HG03064 (cell line): Measurements from ENCODE around the gene GRM1.
"Not testable (repeated sequence)": the region's sequence is repeated elsewhere in the genome, so short reads cannot be mapped to it uniquely, and the experiment has no call there.

ENCODE experiments used
- ATAC-seq: cut with Tn5 transposase; IDR thresholded peaks from one replicate; pipeline ENCODE4 v1.9.1; 2021; ENCODE audit warnings: low read depth; ENCODE audit not compliant: unreplicated experiment

The GRM1 gene

DNA sequence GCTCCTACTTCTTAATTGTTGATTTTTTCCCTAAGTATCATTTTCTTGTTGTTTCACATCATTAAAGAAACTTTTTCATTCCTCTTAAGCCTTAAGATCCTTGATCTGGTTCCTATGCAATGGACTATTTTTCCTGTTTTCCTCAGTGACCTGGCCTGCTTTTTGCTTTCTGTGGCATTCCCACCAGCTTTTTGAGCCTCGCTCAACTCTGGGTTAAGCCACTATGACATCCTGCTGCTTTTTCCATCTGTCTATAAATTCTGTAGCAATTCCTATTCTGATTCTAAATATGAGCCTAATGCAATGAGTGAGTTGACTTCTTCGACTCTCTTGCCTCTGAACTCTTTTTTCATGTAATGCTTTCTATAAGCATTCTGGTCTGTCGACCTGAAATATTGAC is 160.3 kb downstream of the GRM1 start:
- no peak for ATAC-seq

DNA sequence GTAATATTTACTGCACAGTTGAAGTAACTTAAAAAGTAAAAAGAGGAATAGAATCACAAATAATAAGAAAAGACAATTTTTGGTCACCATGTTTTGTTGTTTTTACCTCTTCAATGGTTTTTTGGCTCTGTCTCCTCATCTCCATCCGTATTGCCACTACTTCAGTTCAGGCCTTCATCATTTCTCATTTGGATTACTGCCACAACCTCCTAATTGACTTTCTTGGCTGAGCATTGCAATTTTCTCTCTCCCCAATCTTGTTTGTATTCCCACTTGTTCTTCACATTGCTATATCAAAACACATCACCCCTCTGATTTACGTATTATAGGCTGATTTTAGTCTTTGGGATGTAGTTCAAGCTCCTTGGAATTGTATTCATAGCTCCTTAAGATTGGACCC is 161.7 kb downstream of the GRM1 start:
- ATAC-seq = no peak

DNA sequence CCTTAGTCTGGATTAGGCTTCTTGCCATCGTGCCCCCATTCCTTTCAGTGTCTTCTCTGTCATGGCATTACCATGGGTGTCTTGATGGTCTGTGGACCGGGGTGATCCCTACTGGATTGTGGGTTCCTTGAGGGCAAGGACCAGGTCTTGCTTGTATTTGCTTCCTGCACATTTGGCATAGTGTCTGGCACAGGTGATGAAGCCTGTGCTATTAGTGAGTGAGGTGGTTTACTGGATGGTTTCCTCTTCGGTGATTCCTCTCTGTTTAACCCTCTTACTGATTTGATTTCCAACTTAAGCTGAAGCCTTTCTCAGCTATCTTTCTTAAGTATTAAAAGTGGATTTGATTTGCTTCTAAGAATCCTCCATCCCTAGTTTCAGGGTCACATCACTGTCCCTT is 162.3 kb downstream of the GRM1 start:
- ATAC-seq = no peak

DNA sequence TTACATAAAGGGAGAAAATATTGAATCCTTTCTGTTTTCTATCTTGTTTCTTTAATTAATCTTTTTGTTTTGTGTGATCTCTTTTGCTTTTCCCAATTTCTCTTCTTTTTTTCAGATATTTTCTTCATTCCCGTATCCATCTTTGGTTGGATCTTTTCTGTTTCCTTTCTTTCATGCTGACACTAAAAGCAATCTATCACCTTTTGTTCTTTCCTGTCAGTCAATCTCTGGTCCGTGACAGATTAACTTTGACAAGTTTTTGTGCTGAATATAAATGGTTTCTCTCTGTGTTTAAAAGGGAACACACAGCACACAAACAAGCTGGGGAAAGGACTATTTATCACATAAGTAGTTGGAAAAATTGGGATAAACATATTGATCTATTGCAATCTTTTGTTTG is 162.8 kb downstream of the GRM1 start:
- no peak for ATAC-seq

DNA sequence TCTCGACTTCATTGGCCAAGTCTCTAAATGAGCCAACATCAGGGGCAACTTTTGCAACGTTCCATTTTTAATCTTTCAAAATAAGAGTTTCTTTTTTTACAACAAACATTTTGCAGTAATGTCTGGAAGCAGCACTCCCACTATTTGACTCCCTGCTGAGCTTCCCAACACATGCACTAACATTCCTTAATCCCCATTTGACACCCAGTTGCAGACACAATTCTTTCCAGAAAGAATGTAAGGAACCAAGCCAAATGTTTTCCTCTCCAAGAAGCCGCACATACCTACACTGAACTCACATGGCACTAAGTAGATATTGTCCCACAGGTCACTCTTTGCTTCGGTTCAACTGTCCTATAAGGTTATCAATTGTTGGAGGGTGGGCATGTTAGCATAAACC is 165.6 kb downstream of the GRM1 start:
- ATAC-seq = no peak

DNA sequence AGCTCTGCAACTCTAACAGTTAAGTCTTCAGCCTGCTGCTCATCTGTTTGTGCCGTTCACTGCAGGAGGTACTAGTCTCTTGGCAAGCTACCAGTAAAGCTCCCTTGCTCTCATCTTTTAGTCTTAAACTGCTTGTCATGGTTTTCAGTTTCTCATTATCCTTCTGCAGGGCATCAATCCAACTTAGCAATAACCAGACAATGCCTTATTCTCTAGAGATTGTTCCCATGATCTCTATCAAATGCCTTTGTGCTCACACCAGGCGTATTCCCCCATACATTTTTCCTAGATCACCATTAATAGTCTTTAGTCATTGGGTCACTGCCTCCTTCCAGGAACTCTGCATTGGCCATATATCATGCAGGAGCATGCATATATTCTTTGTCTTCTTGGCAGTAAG is 171.3 kb downstream of the GRM1 start:
- no peak for ATAC-seq

DNA sequence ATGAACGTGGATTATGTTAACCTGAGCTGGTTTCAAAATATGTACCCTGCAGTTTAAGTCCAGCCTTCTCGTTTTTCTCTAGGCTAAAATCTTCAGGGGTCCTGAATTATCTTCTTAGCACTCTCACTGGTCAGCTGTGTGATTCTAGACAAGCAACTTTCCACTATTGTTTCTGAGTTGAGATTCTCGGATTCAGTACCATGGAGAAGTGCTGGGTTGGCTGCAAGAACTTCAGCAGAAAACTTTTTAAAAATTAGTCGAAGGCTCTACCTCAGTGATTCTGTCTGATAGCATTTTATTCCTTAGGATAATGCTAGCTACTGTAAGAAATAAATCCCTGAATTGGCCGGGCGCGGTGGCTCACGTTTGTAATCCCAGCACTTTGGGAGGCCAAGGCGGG is 173.7 kb downstream of the GRM1 start:
- no peak for ATAC-seq

DNA sequence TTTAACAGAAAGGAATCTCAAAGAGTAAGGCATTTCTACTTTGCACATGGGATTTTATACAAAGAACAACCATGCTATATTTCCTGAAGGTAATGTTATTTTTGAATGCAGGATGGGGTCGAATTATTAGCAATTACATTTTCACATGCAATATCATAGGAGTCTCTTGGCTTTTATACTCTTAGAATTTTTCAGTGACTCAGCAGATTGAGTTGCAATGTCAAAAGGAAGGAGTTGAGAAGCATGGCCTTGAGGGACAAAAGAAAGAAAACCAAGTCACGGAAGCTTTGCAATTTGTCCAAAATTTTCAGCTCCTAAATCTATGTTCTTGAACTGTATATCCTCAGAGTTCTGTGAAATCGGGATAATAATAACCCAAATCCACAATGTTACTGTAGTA is 181.1 kb downstream of the GRM1 start:
- ATAC-seq = no peak

DNA sequence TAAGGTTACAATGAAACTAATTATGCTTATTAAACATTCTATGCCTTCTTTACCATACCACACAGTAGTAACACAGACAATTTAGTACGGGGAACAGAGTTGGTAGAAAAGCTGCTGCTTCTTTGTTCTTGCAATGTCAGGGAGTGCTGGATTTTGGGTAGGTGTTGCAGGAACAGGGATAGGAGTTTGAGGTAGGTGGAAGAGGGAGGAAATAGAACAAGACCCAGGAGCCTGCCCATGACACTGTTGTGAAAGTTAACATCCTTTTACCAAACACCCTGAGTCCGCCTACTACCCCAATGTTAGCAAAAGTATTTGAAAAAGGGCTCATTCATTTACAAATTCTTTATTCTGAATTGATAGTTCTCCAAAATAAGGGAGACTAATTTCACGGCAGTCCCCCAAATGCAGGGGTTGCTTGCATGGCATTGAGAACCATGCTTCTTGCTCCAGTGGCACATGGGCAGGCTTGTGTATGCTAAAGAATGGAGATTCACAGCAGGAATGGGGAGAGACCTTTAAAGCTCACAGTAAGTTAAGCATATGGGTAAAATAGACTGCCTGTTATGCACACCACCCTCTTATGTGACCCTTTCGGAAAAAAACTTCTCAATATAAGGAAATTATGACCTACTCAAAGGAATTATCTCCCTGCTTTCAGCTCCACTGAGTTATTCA is 181.7 kb downstream of the GRM1 start:
- no peak for ATAC-seq

DNA sequence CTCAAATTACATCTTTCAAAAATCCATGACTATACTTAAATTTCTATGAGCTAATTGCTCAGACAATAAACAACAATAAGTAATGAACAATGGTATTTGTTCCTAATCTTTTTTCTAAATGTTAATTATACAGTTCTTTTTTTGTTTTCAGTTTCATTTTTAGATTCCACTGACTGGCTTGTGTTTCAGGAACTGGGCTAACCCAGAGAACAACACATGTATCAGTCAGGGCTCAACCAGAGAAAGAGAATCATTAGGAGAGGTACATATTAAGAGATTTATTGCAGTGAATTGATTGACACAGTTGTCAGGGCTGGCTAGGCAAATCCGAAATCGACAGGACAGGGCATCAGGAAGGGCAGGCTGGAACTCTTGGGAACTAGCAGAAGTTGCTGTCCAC is 182.8 kb downstream of the GRM1 start:
- ATAC-seq = no peak

DNA sequence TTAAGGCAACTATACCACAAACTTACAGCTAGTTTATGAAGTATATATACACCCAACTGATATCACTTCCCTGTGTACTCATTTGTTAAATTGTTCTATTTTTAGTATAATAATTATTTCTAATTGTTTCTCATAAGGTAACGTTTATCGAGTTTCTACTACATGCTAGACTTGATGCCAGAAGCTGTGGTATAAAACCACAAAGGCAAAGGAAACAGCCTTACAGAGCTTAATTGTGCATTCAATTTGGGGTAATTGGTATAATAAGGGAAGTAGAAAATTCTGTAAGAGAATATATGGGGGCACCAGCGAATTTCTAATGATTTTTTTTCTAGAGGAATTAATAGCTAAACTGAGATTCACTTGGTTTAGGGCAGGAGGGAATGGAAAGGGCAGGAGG is 183.9 kb downstream of the GRM1 start:
- no peak for ATAC-seq

DNA sequence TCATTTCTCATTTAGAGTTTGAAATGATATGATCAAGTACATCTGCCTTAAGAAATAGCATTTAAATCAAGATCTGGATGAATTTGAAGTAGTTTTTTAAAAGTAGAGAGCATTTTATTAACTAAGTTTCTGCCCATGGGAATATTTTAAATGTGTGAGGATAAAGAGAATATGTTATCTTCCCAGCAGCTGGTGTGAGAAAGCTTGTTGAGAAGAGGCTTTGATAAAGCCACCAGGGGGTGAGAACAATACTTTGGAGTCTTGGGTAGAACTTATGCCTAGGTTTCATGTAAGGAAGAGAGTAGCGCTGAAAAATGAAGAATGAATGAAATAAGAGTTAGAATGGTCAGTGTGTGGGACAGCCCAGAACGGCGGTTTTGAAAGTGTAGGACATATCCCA is 190.2 kb downstream of the GRM1 start:
- ATAC-seq = no peak

DNA sequence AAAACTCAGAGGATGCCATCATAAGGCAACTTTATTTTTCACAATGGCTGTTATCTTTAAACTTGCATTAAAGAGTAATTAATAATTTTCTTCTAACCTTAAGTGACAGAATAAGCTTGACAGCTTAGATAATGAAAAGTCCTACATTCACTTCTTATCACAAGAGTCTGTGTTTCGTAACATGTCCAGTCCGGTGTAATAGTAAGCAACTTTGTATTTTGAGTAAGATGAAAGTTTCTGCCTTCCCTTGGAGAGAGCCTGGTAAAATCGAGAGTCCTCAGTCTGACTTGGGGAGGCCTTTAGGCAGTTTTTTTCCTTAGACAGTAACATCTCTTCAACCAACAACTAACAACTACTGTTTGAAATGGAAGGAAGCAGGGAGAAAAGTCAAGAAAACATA is 195.6 kb downstream of the GRM1 start:
- ATAC-seq = no peak

DNA sequence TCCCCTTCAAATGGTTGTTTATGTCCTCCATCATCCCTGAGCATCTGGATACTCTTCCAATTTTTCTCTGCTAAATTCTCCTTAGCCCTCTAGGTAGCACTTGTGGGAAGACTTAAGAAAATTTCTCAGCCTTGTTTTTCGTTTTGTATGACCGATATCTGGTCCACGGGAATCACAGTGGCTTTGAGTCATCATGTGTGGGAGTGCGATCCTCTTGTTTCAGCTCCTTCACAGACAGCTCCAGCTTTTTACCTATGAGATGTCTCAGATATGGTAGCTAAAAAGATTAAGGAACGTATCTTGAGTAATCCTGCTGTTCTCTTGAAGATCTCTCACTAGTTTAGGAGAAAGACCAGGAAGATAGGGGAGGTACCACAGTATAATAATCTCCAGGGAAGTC is 196.1 kb downstream of the GRM1 start:
- no peak for ATAC-seq

DNA sequence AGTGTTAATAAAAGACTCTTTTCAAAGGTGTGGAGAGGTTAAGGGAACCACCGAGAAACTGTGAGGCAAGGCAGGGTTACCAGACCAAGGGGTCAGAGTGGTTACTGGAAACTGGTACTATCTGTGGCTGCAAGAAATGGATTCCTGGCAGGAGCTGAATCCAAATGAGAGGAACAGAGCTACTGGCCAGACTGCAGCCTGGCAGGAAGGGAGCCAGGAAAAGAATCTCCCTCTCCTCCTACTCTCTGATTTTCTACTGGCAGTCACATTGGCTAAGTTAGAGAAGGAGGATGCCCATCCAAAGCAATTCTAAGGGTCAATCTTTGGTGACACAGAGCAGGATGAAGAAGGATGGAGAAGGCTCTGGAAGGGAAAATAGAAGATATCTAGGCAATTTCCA is 211.5 kb downstream of the GRM1 start:
- no peak for ATAC-seq

DNA sequence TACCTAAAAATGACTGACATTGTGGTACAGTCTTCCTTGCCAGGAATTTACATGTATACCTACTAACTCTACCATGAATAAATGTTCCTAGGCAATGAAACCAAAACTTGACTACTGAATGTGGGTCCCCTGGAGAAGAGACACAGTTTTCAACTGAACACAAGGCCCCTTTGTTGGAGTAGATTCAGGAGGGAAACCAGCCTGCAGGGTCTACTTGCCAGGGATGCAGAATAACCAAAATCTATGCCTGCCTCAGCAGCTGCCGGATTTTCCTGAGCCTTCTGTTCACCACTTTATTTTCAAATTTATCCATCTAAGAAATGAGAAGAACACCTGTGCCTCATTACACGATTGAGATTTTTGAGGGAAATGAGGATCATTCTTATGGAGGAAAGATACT is 211.9 kb downstream of the GRM1 start:
- ATAC-seq = no peak

DNA sequence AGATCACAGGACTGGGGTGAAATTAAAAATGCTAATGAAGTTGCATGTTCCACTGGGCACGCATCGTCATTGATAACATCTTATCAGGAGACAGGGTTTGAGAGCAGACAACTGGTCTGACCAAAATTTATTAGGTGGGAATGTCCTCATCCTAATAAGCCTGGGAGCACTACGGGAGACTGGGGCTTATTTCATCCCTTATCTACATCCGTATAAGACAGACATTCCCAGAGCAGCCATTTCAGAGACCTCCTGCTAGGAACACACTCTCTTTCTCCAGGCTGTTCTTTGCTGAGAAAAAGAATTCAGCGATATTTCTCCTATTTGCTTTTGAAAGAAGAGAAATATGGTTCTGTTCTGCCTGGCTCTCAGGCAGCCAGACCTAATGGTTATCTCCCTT is 214.8 kb downstream of the GRM1 start:
- ATAC-seq = not testable (repeated sequence)

DNA sequence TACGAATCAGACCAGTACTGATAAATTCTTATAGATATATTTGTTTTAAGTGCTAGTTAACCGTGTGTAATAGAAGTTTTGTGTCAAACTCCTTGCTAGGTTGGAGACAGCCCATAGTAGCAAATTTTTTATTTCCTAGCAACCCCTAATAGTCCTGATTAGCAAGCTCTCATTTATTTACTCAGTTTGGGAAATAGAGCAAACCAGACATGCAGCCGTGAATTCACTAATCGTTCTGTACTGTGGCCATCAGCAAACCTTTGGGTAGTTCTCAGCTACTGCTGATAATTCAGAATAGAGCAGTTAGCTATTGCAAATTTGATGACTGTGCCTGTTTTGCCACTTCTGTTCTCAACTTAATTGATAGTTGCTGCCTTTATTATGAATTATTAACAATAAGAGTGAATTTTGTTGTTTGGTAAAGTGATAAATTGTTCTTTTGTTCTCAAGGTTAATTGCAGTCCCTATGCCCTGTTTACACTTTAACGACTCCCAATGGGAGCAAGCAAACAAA is 215.8 kb downstream of the GRM1 start:
- no peak for ATAC-seq

DNA sequence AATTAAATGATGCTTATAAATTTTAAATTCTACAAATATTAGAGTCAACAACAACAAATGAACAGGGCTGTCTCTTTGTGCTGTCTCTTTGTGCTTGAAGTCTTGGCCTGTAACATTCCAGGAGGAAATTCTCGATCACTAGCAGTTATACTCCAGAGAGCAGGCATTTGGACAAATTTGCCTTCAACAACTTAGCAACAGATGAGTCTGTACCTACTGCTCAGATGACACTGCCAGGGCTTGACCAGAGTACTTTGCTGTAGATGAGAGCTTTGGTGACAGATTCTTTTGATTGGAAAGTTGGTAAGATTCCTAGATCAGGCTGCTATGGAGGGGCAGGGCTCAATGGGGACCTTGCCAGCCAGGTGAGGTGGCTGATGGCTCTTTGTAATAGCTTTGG is 217.2 kb downstream of the GRM1 start:
- ATAC-seq = no peak

DNA sequence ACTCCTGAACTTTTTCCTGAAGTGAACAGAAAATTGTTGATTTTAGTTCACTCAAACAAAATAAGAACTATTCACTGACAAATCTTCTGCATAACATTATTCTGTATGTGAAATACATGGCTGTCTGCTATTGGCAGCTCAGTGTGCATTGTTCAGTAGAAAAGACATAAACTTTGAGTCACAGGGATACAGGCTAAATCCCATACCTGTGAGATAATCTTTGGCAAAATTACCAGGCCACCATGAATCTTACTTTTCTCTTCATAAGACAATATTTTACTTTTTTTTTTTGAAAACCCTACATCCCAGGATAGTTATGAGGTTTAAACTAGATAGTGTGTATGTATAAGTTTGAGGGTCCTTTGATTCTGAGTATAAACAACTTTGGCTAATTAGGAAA is 224.8 kb downstream of the GRM1 start:
- no peak for ATAC-seq

DNA sequence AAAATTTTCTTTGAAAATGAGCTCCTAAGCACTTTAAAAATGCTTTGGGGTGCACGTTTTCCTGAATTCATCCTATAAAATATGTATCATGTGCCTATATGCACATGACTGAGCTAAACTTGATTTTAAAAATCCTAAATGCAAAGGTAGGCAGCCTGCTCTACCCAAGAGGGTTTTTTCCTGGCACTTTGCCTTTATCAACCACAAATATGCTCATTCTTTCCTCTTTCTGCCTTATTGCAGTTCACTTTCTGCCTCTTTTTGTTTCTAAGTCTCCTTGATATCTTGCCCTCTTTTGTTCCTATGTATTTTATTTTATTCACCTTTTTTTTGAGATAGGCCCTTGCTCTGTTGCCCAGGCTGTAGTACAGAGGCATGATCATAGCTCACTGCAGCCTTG is 229.3 kb downstream of the GRM1 start:
- no peak for ATAC-seq

DNA sequence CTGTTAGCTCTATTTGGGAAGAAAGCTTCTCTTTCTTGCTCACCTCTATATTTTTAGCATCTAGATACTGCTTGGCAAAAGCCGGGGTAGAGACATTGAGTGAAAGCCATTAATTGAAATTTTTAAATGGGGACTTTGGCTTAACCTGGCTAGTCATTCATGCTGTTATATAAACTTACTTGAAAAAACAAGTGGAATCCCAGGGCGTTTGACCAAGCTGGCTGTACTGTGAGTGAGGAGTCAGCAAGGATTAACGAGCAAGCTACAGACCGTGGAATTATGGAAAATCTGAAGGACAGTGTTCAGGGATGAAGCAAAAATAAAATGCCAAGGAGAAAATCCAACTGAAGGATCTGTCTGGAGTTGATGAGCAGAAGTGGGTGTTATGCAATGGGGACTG is 232.0 kb downstream of the GRM1 start:
- ATAC-seq = no peak

DNA sequence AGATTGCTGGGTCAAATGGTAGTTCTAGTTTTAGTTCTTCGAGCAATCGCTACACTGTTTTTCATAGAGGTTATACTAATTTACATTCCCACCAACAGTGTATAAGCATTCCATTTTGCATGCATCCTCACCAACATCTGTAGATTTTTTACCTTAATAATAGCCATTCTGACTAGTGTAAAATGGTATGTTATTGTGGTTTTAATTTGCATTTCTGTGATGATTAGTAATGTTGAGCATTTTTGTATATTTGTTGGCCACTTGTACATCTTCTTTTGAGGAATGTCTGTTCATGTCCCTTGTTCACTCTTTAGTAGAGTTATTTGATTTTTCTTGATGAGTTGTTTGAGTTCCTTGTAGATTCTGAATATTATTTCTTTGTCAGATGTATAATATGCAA is 236.2 kb downstream of the GRM1 start:
- no peak for ATAC-seq
